HepG2 (cell line): ENCODE data around the gene BPIFB6. TPM values are rescaled to one million over a fixed set of nuclear protein-coding genes. Genes with fewer than 3 reads are reported as not detected.

Source experiments
- ATAC-seq: fragments of 200-7000 bp; cut with Tn5 transposase; 3 replicates; pipeline ENCODE4 v1.9.1; 2020; ENCODE audit warnings: mild to moderate bottlenecking, moderate library complexity
- BruUV-seq: library from RNA; stranded (reverse); fragments of 400-500 nt; replicated peaks from 2 replicates; lab custom pipeline; 2021; lab: Mats Ljungman, UMichigan
- CTCF ChIA-PET: fragments of 300-600 bp; formaldehyde crosslinking; extraction: SDS; loops from one replicate; lab custom pipeline; 2021; ENCODE audit warnings: low total read pairs, inconsistent platforms, low intra/inter-chr PET ratio; lab: Yijun Ruan, JAX
- POLR2A ChIA-PET: fragments of 350-600 bp; sonication (Branson Sonifier 250); formaldehyde crosslinking; loops from one replicate; lab custom pipeline; 2020; ENCODE audit warnings: antibody characterized with exemption, inconsistent platforms; lab: Yijun Ruan, JAX
- DNase-seq: peaks from one replicate; pipeline ENCODE4 v3.0.0-alpha.2; 2015; ENCODE audit warnings: low spot score
- FAIRE-seq: peaks from 3 replicates; lab custom pipeline; 2011; peaks lifted over from hg19 to GRCh38; lab: Jason Lieb, UNC
- H2AFZ ChIP-seq: one replicate; pipeline ENCODE4 v1.6.1; 2011; ENCODE audit warnings: low read length, inconsistent platforms
- H3K27ac ChIP-seq: fragments of 300-600 bp; 3 replicates; pipeline ENCODE4 v1.8.0; 2011; ENCODE audit warnings: mixed run types, mild to moderate bottlenecking, mixed read lengths, low read length, inconsistent platforms; ENCODE audit not compliant: insufficient read depth; ENCODE audit errors: extremely low read length
- H3K27me3 ChIP-seq, 2 experiments: fragments of 200-600 bp in 1 of 2; 2 replicates in 1 of 2; 3 replicates in 1 of 2; pipeline versions ENCODE4 v1.6.0 to v1.8.0; 2011; ENCODE audit warnings: low read length in 2 of 2, mild to moderate bottlenecking in 2 of 2, moderate library complexity in 2 of 2, inconsistent platforms in 1 of 2; ENCODE audit not compliant: insufficient read depth in 2 of 2, control insufficient read depth in 1 of 2
- H3K36me3 ChIP-seq, 2 experiments: fragments of 200-600 bp in 1 of 2; replicated peaks in 1 of 2; 2 replicates in 1 of 2; 3 replicates in 1 of 2; pipeline versions ENCODE4 v1.5.1 to v1.8.0; 2011; ENCODE audit warnings: low read length in 2 of 2, inconsistent platforms in 1 of 2; ENCODE audit not compliant: insufficient read depth in 2 of 2, control insufficient read depth in 1 of 2
- H3K4me1 ChIP-seq: 2 replicates; pipeline ENCODE4 v1.5.1; 2012; ENCODE audit warnings: low read length, inconsistent platforms; ENCODE audit not compliant: insufficient read depth
- H3K4me2 ChIP-seq: 2 replicates; pipeline ENCODE4 v1.6.0; 2011; ENCODE audit warnings: low read depth, low read length, inconsistent platforms
- H3K4me3 ChIP-seq, 3 experiments: fragments of 200-600 bp in 1 of 3; sonication (generic), shearing (Covaris generic) in 1 of 3; replicated peaks in 1 of 3; 2 replicates each; pipeline ENCODE4 v1.5.1; 2011 to 2016; ENCODE audit warnings: low read length in 3 of 3, inconsistent platforms in 2 of 3, low read depth in 2 of 3, mild to moderate bottlenecking in 2 of 3, control low read depth in 1 of 3, mixed read lengths in 1 of 3; ENCODE audit not compliant: insufficient read depth in 1 of 3
- H3K79me2 ChIP-seq: one replicate; pipeline ENCODE4 v1.6.1; 2011; ENCODE audit warnings: low read length, inconsistent platforms; ENCODE audit not compliant: insufficient read depth
- H3K9ac ChIP-seq: 2 replicates; pipeline ENCODE4 v1.6.0; 2011; ENCODE audit warnings: mild to moderate bottlenecking, low read depth, low read length, inconsistent platforms; ENCODE audit not compliant: insufficient read depth
- H3K9me3 ChIP-seq: 2 replicates; pipeline ENCODE4 v1.5.1; 2012; ENCODE audit warnings: mild to moderate bottlenecking, low read length
- H4K20me1 ChIP-seq: 2 replicates; pipeline ENCODE4 v1.6.0; 2011; ENCODE audit warnings: inconsistent platforms, mild to moderate bottlenecking, low read length, moderate library complexity; ENCODE audit not compliant: insufficient read depth
- AFF4 ChIP-seq: sonication (generic); formaldehyde crosslinking; IDR thresholded peaks from 2 replicates; pipeline ENCODE4 v1.4.0; 2020; ENCODE audit warnings: missing genetic modification reagents
- ATM ChIP-seq: fragments of 450-650 bp; IDR thresholded peaks from 2 replicates; pipeline ENCODE4 v1.7.1; 2017; ENCODE audit warnings: mild to moderate bottlenecking, borderline replicate concordance
- FOXA1 ChIP-seq, 2 experiments: fragments of 450-650 bp in 1 of 2; sonication (generic) in 1 of 2; formaldehyde crosslinking in 1 of 2; IDR thresholded peaks; 2 replicates each; pipeline versions ENCODE4 v1.4.0 to v1.6.1; 2016 to 2020; ENCODE audit warnings: missing genetic modification reagents in 1 of 2
- FOXK2 ChIP-seq: fragments of 450-650 bp; IDR thresholded peaks from 2 replicates; pipeline ENCODE4 v1.6.1; 2016
- FOXP1 ChIP-seq, 2 experiments: fragments of 450-650 bp in 1 of 2; IDR thresholded peaks; 2 replicates each; pipeline ENCODE4 v1.6.1; 2017 to 2018; ENCODE audit warnings: antibody characterized with exemption in 1 of 2
- IKZF1 ChIP-seq: fragments of 450-650 bp; IDR thresholded peaks from 2 replicates; pipeline ENCODE4 v1.7.1; 2016
- JUN ChIP-seq: sonication (generic); formaldehyde crosslinking; IDR thresholded peaks from 2 replicates; pipeline ENCODE4 v1.4.0; 2020; ENCODE audit warnings: mild to moderate bottlenecking, missing genetic modification reagents
- KLF16 ChIP-seq, 2 experiments: sonication (generic) in 1 of 2; formaldehyde crosslinking in 1 of 2; IDR thresholded peaks; 2 replicates each; pipeline versions ENCODE4 v1.6.1 to v1.8.0; 2016 to 2023; ENCODE audit warnings: missing genetic modification reagents in 2 of 2, missing compliant biosample characterization in 1 of 2
- LCORL ChIP-seq, 2 experiments: fragments of 450-650 bp in 1 of 2; sonication (generic) in 1 of 2; formaldehyde crosslinking in 1 of 2; IDR thresholded peaks; 2 replicates each; pipeline versions ENCODE4 v1.5.0 to v1.6.1; 2017 to 2020; ENCODE audit warnings: antibody characterized with exemption in 1 of 2, missing genetic modification reagents in 1 of 2
- NBN ChIP-seq: fragments of 450-650 bp; conservative IDR thresholded peaks from 2 replicates; pipeline ENCODE4 v1.6.1; 2017
- NONO ChIP-seq, 2 experiments: fragments of 450-650 bp in 1 of 2; sonication (generic) in 1 of 2; formaldehyde crosslinking in 1 of 2; IDR thresholded peaks in 1 of 2; conservative IDR thresholded peaks in 1 of 2; 2 replicates each; pipeline versions ENCODE4 v1.6.1 to v1.8.0; 2017 to 2022; ENCODE audit warnings: mild to moderate bottlenecking in 1 of 2, missing genetic modification reagents in 1 of 2, moderate library complexity in 1 of 2
- PHB2 ChIP-seq: fragments of 450-650 bp; IDR thresholded peaks from 2 replicates; pipeline ENCODE4 v1.6.1; 2018; ENCODE audit not compliant: partially characterized antibody
- PLRG1 ChIP-seq: fragments of 450-650 bp; conservative IDR thresholded peaks from 2 replicates; pipeline ENCODE4 v1.6.1; 2016
- TOPORS ChIP-seq: sonication (generic); formaldehyde crosslinking; IDR thresholded peaks from 2 replicates; pipeline ENCODE4 v1.8.0; 2023; ENCODE audit warnings: mild to moderate bottlenecking, missing genetic modification reagents
- ZNF207 ChIP-seq: fragments of 450-650 bp; IDR thresholded peaks from 2 replicates; pipeline ENCODE4 v1.6.1; 2016; ENCODE audit warnings: antibody characterized with exemption, borderline replicate concordance
- ZNF282 ChIP-seq: fragments of 450-650 bp; IDR thresholded peaks from 2 replicates; pipeline ENCODE4 v1.6.1; 2018; ENCODE audit not compliant: partially characterized antibody
- ZNF484 ChIP-seq: sonication (generic); formaldehyde crosslinking; IDR thresholded peaks from 2 replicates; pipeline ENCODE4 v1.5.1; 2020; ENCODE audit warnings: mild to moderate bottlenecking, low read depth, missing genetic modification reagents, borderline replicate concordance
- WGBS: methylation state at CpG from one replicate; pipeline ENCODE4 v1.1.6; 2017; ENCODE audit warnings: low lambda C conversion rate; 5-methylcytosine and 5-hydroxymethylcytosine counted together
- in situ Hi-C: cut with HindIII; loops from 2 replicates; pipeline ENCODE4 v1.10.0; 2017; ENCODE audit warnings: low pct_unique_long_range_greater_than_20kb; ENCODE audit not compliant: extremely low pct_ligation_motif_present
- intact Hi-C: fragments of 100-400 bp; cut with micrococcal nuclease; formaldehyde crosslinking; loops from one replicate; pipeline ENCODE4 v1.10.0; 2022; ENCODE audit not compliant: unreplicated experiment
- polyA plus RNA-seq, 8 experiments: library from polyadenylated mRNA; depleted of rRNA in 3 of 8; stranded (reverse) in 7 of 8; unstranded in 1 of 8; fragments of >200 nt; fragmentation: Illumina TruSeq in 4 of 8; extraction: Trizol in 4 of 8; gene quantifications; 2 replicates each; pipeline versions ENCODE4 v1.2.1 to v1.2.3, GENCODE V29; 2011 to 2016; ENCODE audit warnings: low read depth in 4 of 8, missing spikeins in 1 of 8, mixed read lengths in 1 of 8; ENCODE audit not compliant: insufficient read depth in 1 of 8
- total RNA-seq, 5 experiments: library from RNA; depleted of rRNA; stranded (reverse); fragments of >200 nt; fragmentation: Illumina TruSeq; extraction: Trizol; gene quantifications; 2 replicates each; pipeline ENCODE4 v1.2.3, GENCODE V29; 2016; ENCODE audit warnings: low read depth in 1 of 5

The BPIFB6 gene
- total and polyA plus RNA-seq, 2 of the 13 experiments (the other 11 are each of a cell fraction or from before 2014, with no cell fraction given), result 0.13 to 1.7 TPM

GRCh38 chr20:33093582-33093981 lies 62.1 kb downstream of the BPIFB6 start:
- CTCF ChIA-PET, result interaction anchor here (5.3 kb wide), 1 partner anchor 191 kb away, joined by 97 read pairs; no protein-coding TSS in a partner anchor
- H4K20me1 ChIP-seq, result no peaks in the 10 kb centered on the region
- no peak overlapping the region for H3K4me2 ChIP-seq
- H3K4me1 ChIP-seq, result peaks cover 6% of the 10 kb centered on the region; the same call in 1 of the 2 replicates
- FAIRE-seq, result no peak
- H3K9me3 ChIP-seq, result no peaks in the 10 kb centered on the region
- in situ Hi-C loops (no loop called here), intact Hi-C loops (no loop called here)
- no peak overlapping the region for H3K27ac ChIP-seq
- no peak for ATAC-seq
- no peak overlapping the region for H3K9ac ChIP-seq
- 0 out of 2 replicates have a peak, but pooled peaks have one; percentile 16 for TF ChIP-seq NONO (IDR thresholded peaks at IDR 0.05)
- TF ChIP-seq NONO (CRISPR knock-in tag; conservative IDR thresholded peaks at IDR 0.05), result no peak
- peak; percentile 30; the same call in 1 of the 2 replicates for TF ChIP-seq FOXA1 (IDR thresholded peaks at IDR 0.05)
- no peak for TF ChIP-seq FOXA1 (CRISPR knock-in tag; IDR thresholded peaks at IDR 0.05)
- TF ChIP-seq PLRG1, result 0 out of 2 replicates have a peak, but pooled peaks have one; percentile 58
- 0 out of 2 replicates have a peak, but pooled peaks have one; percentile 7 for TF ChIP-seq FOXK2
- TF ChIP-seq JUN (CRISPR knock-in tag), result no peak
- peak; percentile 14; the same call in 1 of the 2 replicates for TF ChIP-seq FOXP1 (IDR thresholded peaks at IDR 0.05)
- no peak for TF ChIP-seq FOXP1 (CRISPR knock-in tag; IDR thresholded peaks at IDR 0.05)
- TF ChIP-seq ATM, result peak; percentile 20; the same call in 1 of the 2 replicates
- no peak for TF ChIP-seq TOPORS (CRISPR knock-in tag)
- peak; percentile 65 for TF ChIP-seq ZNF282
- no peak for TF ChIP-seq KLF16 (CRISPR knock-in tag; IDR thresholded peaks at IDR 0.05)
- TF ChIP-seq IKZF1, result 0 out of 2 replicates have a peak, but pooled peaks have one; percentile 13
- peak; percentile 63 for TF ChIP-seq PHB2
- no peak for TF ChIP-seq AFF4 (CRISPR knock-in tag)
- TF ChIP-seq ZNF207, result no peak
- TF ChIP-seq NBN, result 0 out of 2 replicates have a peak, but pooled peaks have one; percentile 9
- TF ChIP-seq LCORL (IDR thresholded peaks at IDR 0.05), result peak; percentile 16; the same call in 1 of the 2 replicates
- TF ChIP-seq LCORL (CRISPR knock-in tag; IDR thresholded peaks at IDR 0.05), result no peak
- no peak for TF ChIP-seq ZNF484 (CRISPR knock-in tag)
- no peak for DNase-seq
- no TSS peak for BruUV-seq
- H3K4me3 ChIP-seq, result no peak overlapping the region
- 0% methylated on average over 1 of the region's 1 CpG for WGBS
- POLR2A ChIA-PET, result no interaction called here
- no peak overlapping the region for H2AFZ ChIP-seq
- H3K79me2 ChIP-seq, result no peaks in the 10 kb centered on the region
- peaks cover 3 to 9% of the 10 kb centered on the region in 2 experiments; a peak in 2 of 5 replicates for H3K27me3 ChIP-seq
- H3K36me3 ChIP-seq, result no peaks in the 10 kb centered on the region
